GM18505 (cell line): ENCODE measurements around the gene ADAMTS19.

ENCODE experiments used
- ATAC-seq: cut with Tn5 transposase; IDR thresholded peaks from one replicate; pipeline ENCODE4 v1.9.1; 2021; ENCODE audit not compliant: unreplicated experiment
- POLR2A ChIP-seq: IDR thresholded peaks from 4 replicates; pipeline ENCODE4 v1.6.1; 2011; ENCODE audit warnings: borderline replicate concordance; ENCODE audit not compliant: insufficient read depth, insufficient read length; ENCODE audit errors: extremely low read depth

Gene ADAMTS19

DNA sequence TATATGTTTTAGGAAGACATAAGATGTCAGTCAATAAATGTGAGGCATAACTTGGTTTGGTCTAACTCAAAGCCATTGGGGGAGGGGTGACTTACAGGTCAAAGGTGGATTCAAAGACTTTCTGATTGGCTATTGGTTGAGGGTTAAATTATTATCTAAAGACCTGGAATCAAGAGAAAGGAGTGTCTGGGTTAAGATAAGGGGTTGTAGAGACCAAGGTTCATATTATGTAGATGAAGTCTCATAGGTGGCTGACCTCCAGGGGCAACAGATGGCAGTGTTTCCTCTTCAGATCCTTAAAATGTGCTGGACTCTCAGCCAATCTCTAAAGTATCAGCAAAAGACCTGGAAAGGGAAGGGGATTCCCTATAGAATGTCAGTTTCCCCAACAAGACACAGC lies 236.5 kb downstream of the ADAMTS19 start:
- no peak for ATAC-seq
- TF ChIP-seq POLR2A = no peak

GRCh38 chr5:129698661-129699060 lies 238.6 kb downstream of the ADAMTS19 start:
- TF ChIP-seq POLR2A = no peak
- ATAC-seq = no peak

GRCh38 chr5:129716235-129716634 lies 256.1 kb downstream of the ADAMTS19 start:
- no peak for TF ChIP-seq POLR2A
- ATAC-seq = no peak

DNA sequence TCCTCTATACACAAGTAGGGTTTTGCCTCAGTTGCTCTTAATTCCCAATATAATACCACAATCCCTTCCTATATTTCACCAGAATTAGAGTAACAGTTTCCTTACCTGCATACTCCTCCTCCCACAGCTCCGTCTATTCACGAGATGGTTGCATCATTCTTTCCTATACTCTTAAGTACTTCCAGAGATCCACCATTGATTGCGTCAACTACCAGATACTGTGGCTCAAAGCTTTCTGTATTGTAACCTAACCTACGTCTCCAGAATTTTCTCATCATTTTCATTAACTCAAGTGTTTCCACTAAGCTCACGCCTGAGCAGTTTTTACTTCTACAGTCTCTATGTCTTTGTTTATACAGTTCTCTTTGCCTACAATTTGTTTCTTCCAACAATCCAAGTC lies 256.6 kb downstream of the ADAMTS19 start:
- no peak for ATAC-seq
- no peak for TF ChIP-seq POLR2A

DNA sequence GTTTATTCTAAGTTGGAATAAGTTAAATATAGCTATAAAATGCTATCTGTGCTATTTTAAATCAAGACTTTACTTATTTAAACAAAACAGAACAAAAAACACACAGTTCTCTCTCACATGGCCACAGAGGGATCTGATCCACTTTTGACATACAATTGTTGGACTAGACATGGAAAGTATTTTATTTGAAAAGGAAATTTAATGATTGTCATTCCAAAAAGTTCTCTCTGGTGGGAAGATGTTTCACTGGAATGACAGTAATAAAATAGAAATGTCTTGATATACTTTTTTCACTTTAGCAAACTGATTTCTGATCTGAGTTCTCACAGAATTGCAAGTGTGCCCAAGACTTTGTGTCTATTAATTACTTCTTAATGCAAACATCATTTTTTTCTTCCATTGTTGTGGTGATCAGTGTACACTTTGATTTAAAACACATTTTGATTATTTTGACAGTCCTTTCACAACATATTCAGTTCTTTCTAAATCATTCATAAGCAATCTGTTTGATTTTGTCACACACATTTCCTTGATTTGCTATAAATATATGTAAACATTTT lies 257.7 kb downstream of the ADAMTS19 start:
- TF ChIP-seq POLR2A = no peak

GRCh38 chr5:129718471-129719090 lies 258.5 kb downstream of the ADAMTS19 start:
- no peak for ATAC-seq
- no peak for TF ChIP-seq POLR2A

More for the DNA sequence above, 257.7 kb downstream of the ADAMTS19 start:
- ATAC-seq = no peak

- TF ChIP-seq POLR2A = no peak
- no peak for ATAC-seq
These were observed 264.1 kb downstream of the ADAMTS19 start for GRCh38 chr5:129724222-129724621.

DNA sequence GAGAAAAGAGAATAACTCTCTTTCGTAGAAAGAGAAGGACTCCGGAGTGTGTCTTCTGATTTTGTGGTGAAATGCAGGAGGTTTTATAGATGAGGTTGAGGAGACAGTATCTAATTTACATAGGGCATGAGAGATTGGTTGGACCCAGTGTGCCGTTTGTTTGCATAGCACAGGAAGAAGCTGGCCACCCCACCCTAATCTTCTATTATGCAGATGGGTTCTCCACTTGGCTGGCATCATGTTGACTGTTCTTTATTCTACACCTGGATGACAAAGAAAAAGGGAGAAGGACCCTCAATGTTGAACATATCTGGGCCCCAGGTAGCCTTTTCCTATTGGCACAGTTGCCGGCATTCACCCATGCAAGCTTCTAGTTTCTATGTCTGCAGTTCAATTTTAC lies 264.5 kb downstream of the ADAMTS19 start:
- ATAC-seq = no peak
- no peak for TF ChIP-seq POLR2A

DNA sequence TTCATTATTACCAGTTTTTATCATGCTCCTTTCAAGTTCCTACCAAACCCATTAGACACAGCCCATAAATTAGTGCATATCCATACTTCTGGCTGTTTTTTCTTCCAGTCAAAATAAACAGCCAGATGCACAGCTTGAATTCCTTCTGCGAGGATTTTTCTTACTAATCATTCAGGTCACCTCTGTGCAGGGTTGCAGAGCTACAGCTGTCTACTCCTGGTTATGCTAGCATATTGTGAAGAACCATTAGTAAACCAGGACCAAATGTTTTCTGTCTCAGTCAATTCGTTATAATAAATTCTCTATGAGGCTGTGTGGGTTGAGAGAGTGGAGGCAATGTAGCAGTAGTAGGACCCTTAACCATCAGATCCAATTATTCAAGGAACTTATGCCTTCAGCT lies 279.7 kb downstream of the ADAMTS19 start:
- no peak for TF ChIP-seq POLR2A
- no peak for ATAC-seq

DNA sequence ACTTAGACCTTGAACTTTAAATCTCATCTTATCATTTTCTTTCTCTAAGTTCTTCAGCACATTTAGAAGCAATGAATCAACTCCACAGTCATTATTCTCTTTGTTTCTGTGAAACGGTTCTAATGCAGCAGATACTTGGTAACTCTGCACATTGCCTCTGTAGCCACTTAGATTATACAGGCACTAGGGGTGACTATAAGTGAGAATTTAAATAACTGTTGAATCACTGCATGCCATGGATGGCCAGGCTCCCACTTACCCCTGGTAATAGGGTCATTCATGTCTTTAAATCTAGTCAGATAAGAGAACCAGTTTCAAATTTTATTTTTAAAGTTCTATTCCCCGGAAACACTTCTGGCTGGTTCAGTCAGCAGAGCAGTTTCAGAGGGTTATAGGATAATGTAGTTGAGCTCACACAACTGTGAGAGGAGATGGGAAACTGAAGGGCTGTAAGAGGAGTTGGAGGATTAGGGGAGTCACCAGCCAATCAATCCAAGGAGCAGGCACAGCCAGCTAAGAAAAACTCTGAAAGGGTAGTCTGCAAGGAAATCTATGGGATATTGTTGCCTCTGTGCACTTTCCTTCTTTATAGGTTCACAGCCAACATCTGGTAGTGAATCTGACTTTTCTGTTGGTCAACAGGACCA lies 283.6 kb downstream of the ADAMTS19 start:
- no peak for TF ChIP-seq POLR2A

DNA sequence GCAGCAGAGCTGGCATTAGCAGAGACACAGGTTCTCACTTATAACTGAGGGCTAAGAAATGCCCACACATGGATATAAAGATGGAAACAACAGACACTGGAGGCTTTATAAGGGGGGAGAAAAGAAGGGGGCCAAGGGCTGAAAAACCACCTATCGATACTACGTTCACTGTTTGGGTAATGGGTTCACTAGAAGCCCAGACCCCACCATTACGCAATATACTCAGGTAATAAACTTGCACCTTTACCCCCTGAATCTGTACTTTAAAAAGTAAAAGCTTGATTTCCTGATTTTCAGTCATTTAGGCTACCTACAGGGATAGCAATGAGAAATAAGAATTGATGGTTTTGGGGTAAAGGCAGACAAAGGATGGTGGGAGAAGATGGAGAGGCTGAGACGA lies 285.9 kb downstream of the ADAMTS19 start:
- no peak for TF ChIP-seq POLR2A
- ATAC-seq = no peak

More for the DNA sequence above, 283.6 kb downstream of the ADAMTS19 start:
- no peak for ATAC-seq

DNA sequence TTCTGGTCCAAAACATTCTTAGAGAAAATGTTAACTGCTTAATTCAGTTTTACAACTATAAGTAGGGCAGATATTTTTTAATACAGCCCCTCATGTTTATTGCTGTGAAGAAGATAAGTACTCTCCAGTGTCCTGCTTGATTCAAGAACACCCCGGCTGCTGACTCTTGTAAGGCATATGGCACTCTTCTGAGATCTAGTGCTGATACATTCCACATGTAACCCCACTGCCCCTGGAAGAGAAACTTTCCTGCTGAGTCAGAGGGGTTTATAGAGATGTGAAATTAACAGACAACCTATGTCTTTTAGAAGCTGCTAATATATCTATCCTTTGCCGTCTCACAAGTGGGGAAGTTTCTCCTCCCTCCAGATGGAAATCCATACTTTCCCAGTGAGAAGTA lies 286.8 kb downstream of the ADAMTS19 start:
- TF ChIP-seq POLR2A = no peak
- ATAC-seq = no peak

- no peak for TF ChIP-seq POLR2A
- no peak for ATAC-seq
These were observed 287.7 kb downstream of the ADAMTS19 start, which contains the start of gene MINAR2 for GRCh38 chr5:129747572-129748407. Gene MINAR2, plus strand, starts transcription at chr5:129748094. Its CDS starts 97 bp downstream, at chr5:129748191.
